HEK293T (cell line): ENCODE results near the gene UCN2.

Experiments
- CTCF ChIA-PET: fragments of 350-600 bp; formaldehyde crosslinking; extraction: SDS; loops from one replicate; lab custom pipeline; 2021; ENCODE audit warnings: antibody characterized with exemption, inconsistent platforms; lab: Yijun Ruan, JAX
- POLR2A ChIA-PET: fragments of 350-600 bp; formaldehyde crosslinking; extraction: SDS; loops from one replicate; lab custom pipeline; 2020; ENCODE audit warnings: antibody characterized with exemption, inconsistent platforms; lab: Yijun Ruan, JAX
- DNase-seq: peaks from one replicate; pipeline ENCODE4 v3.0.0; 2012; ENCODE audit warnings: mixed read lengths; ENCODE audit errors: extremely low spot score
- ARNT ChIP-seq: fragments of 450-650 bp; IDR thresholded peaks from 2 replicates; pipeline ENCODE4 v1.6.1; 2017; ENCODE audit warnings: mild to moderate bottlenecking
- BHLHE40 ChIP-seq: fragments of 450-650 bp; IDR thresholded peaks from 2 replicates; pipeline ENCODE4 v1.6.1; 2016; ENCODE audit warnings: mild to moderate bottlenecking, moderate library complexity, borderline replicate concordance
- CTBP1 ChIP-seq: fragments of 450-650 bp; IDR thresholded peaks from 2 replicates; pipeline ENCODE4 v1.6.1; 2016; ENCODE audit warnings: borderline replicate concordance
- ELF4 ChIP-seq: fragments of 450-650 bp; IDR thresholded peaks from 2 replicates; pipeline ENCODE4 v1.6.1; 2017; ENCODE audit warnings: antibody characterized with exemption
- FOXA1 ChIP-seq: fragments of 450-650 bp; IDR thresholded peaks from 2 replicates; pipeline ENCODE4 v1.6.1; 2016; ENCODE audit warnings: mild to moderate bottlenecking
- FOXK2 ChIP-seq: fragments of 450-650 bp; IDR thresholded peaks from 2 replicates; pipeline ENCODE4 v1.6.1; 2016; ENCODE audit warnings: mild to moderate bottlenecking
- FOXM1 ChIP-seq: fragments of 450-650 bp; IDR thresholded peaks from 2 replicates; pipeline ENCODE4 v1.6.1; 2017; ENCODE audit warnings: mild to moderate bottlenecking, borderline replicate concordance
- HDGF ChIP-seq: fragments of 450-650 bp; IDR thresholded peaks from 2 replicates; pipeline ENCODE4 v1.6.1; 2017; ENCODE audit warnings: antibody characterized with exemption, borderline replicate concordance
- L3MBTL2 ChIP-seq: fragments of 450-650 bp; conservative IDR thresholded peaks from 2 replicates; pipeline ENCODE4 v1.6.1; 2016; ENCODE audit warnings: mild to moderate bottlenecking
- LEF1 ChIP-seq: fragments of 450-650 bp; IDR thresholded peaks from 2 replicates; pipeline ENCODE4 v1.6.1; 2017; ENCODE audit warnings: mild to moderate bottlenecking, borderline replicate concordance
- NFRKB ChIP-seq: fragments of 450-650 bp; IDR thresholded peaks from 2 replicates; pipeline ENCODE4 v1.6.1; 2016; ENCODE audit warnings: mild to moderate bottlenecking, moderate library complexity
- PKNOX1 ChIP-seq: fragments of 450-650 bp; IDR thresholded peaks from 2 replicates; pipeline ENCODE4 v1.6.1; 2016
- SP1 ChIP-seq: fragments of 450-650 bp; IDR thresholded peaks from 2 replicates; pipeline ENCODE4 v1.6.1; 2017
- SUZ12 ChIP-seq: fragments of 450-650 bp; IDR thresholded peaks from 2 replicates; pipeline ENCODE4 v1.6.1; 2016; ENCODE audit warnings: mild to moderate bottlenecking
- TARDBP ChIP-seq: fragments of 450-650 bp; IDR thresholded peaks from 2 replicates; pipeline ENCODE4 v1.6.1; 2016
- ZNF384 ChIP-seq: fragments of 450-650 bp; IDR thresholded peaks from 2 replicates; pipeline ENCODE4 v1.6.1; 2016

The UCN2 gene

GRCh38 chr3:48585411-48585810 lies 21.8 kb upstream of the UCN2 start:
- DNase-seq, result no peak
- ChIA-PET POLR2A (no interaction called here), CTCF (no interaction called here)
- TF ChIP-seq ARNT, result no peak
- TF ChIP-seq FOXK2, result no peak
- no peak for TF ChIP-seq TARDBP
- TF ChIP-seq PKNOX1, result no peak
- TF ChIP-seq CTBP1, result no peak
- TF ChIP-seq BHLHE40, result no peak
- no peak for TF ChIP-seq ELF4
- TF ChIP-seq NFRKB, result no peak
- no peak for TF ChIP-seq SP1
- no peak for TF ChIP-seq L3MBTL2

GRCh38 chr3:48584836-48585235 lies 21.3 kb upstream of the UCN2 start:
- no peak for DNase-seq
- TF ChIP-seq PKNOX1, result no peak
- CTCF ChIA-PET, result no interaction called here
- POLR2A ChIA-PET, result no interaction called here

GRCh38 chr3:48581621-48582481 lies 18.3 kb upstream of the UCN2 start:
- TF ChIP-seq TARDBP (no peak), SP1 (no peak), ELF4 (no peak), FOXA1 (no peak), FOXK2 (no peak), FOXM1 (no peak), CTBP1 (no peak), SUZ12 (no peak)
- ChIA-PET CTCF (no interaction called here), POLR2A (no interaction called here)
- DNase-seq, result no peak

GRCh38 chr3:48576647-48577046 lies 13.1 kb upstream of the UCN2 start:
- ChIA-PET POLR2A (no interaction called here), CTCF (no interaction called here)
- TF ChIP-seq LEF1 (no peak), BHLHE40 (no peak), ELF4 (no peak), FOXA1 (no peak), ZNF384 (no peak), FOXK2 (no peak), NFRKB (no peak), PKNOX1 (no peak), HDGF (no peak), SUZ12 (no peak), CTBP1 (no peak), SP1 (no peak), ARNT (no peak), L3MBTL2 (no peak), FOXM1 (no peak), TARDBP (no peak)
- no peak for DNase-seq

- ChIA-PET CTCF (no interaction called here), POLR2A (no interaction called here)
- DNase-seq, result no peak
- no peak for TF ChIP-seq L3MBTL2
- no peak for TF ChIP-seq FOXK2
- no peak for TF ChIP-seq SUZ12
- no peak for TF ChIP-seq HDGF
- TF ChIP-seq PKNOX1, result no peak
- no peak for TF ChIP-seq NFRKB
- TF ChIP-seq ZNF384, result no peak
Observed at GRCh38 chr3:48575366-48575765, 11.8 kb upstream of the UCN2 start.

GRCh38 chr3:48573973-48574585 lies 10.5 kb upstream of the UCN2 start:
- no peak for DNase-seq
- ChIA-PET CTCF (interaction anchor here (0.6 kb wide), 1 partner anchor 1380 kb away, joined by 6 read pairs; no protein-coding TSS in a partner anchor), POLR2A (no interaction called here)
- no peak for TF ChIP-seq BHLHE40
- TF ChIP-seq HDGF, result no peak
- TF ChIP-seq LEF1, result no peak
- TF ChIP-seq L3MBTL2, result no peak
- TF ChIP-seq ZNF384, result no peak
- no peak for TF ChIP-seq SP1
- no peak for TF ChIP-seq PKNOX1
- no peak for TF ChIP-seq TARDBP
- no peak for TF ChIP-seq CTBP1
- no peak for TF ChIP-seq NFRKB
- TF ChIP-seq SUZ12, result no peak
- no peak for TF ChIP-seq FOXK2
- TF ChIP-seq ELF4, result no peak
- no peak for TF ChIP-seq FOXA1
- no peak for TF ChIP-seq FOXM1
- no peak for TF ChIP-seq ARNT
